Ovary (tissue), 10 donors: Measurements from ENCODE around the gene TMEM198. TPM values are rescaled to one million over a fixed set of nuclear protein-coding genes. Genes with fewer than 3 reads are reported as not detected.

Experiments used
- DNase-seq, 5 donors: peaks; one replicate each; pipeline ENCODE4 v3.0.0-alpha.2; 2019 to 2020
- H3K27ac ChIP-seq, 2 donors: fragments of 200-600 bp; one replicate each; pipeline versions ENCODE4 v1.5.1 to v1.8.0; 2019 to 2022
- H3K27me3 ChIP-seq: fragments of 200-600 bp; one replicate; pipeline ENCODE4 v1.8.0; 2022
- H3K36me3 ChIP-seq: fragments of 200-600 bp; sonication (generic); one replicate; pipeline ENCODE4 v1.5.1; 2019
- H3K4me1 ChIP-seq: one replicate; pipeline ENCODE4 v1.8.1; 2013; ENCODE audit warnings: mild to moderate bottlenecking, moderate library complexity; ENCODE audit not compliant: insufficient read depth
- H3K4me3 ChIP-seq: fragments of 200-600 bp; sonication (generic); one replicate; pipeline ENCODE4 v1.5.1; 2017
- H3K9me3 ChIP-seq, 2 donors: fragments of 200-600 bp in 1 of 2; sonication (generic) in 1 of 2; one replicate each; pipeline versions ENCODE4 v1.5.1 to v1.8.1; 2013 to 2019; ENCODE audit warnings: mild to moderate bottlenecking in 1 of 2, moderate library complexity in 1 of 2
- EP300 ChIP-seq: sonication (generic); formaldehyde crosslinking; IDR thresholded peaks from one replicate; pipeline ENCODE4 v1.6.1; 2017; ENCODE audit warnings: antibody characterized with exemption
- POLR2A ChIP-seq: fragments of 450-650 bp; IDR thresholded peaks from one replicate; pipeline ENCODE4 v1.6.1; 2017; ENCODE audit warnings: antibody characterized with exemption, mild to moderate bottlenecking, moderate library complexity
- WGBS, 3 donors: extraction: QIAGEN DNeasy Blood & Tissue Kit in 1 of 3; methylation state at CpG; one replicate each; pipeline versions ENCODE4 v1.1.5 to v1.1.7; 2013 to 2017; 5-methylcytosine and 5-hydroxymethylcytosine counted together
- intact Hi-C, 4 donors: fragments of 100-400 bp; cut with DNase I; formaldehyde crosslinking; loops; one replicate each; pipeline versions ENCODE4 v1.11.0 to v1.15.1; 2022 to 2023
- long read RNA-seq, 3 donors: library from polyadenylated mRNA in 2 of 3; unstranded in 2 of 3; transcript quantifications; one replicate each; pipeline ENCODE4 v2.0.0 and lab custom pipeline, GENCODE V29; 2021 to 2026
- polyA plus RNA-seq, 2 donors: library from polyadenylated mRNA; stranded (reverse); fragments of 200-250 nt in 1 of 2; fragments of 350-450 nt in 1 of 2; fragmentation: Illumina TruSeq in 1 of 2; extraction: RNeasy Lipid Tissue Mini Kit (QIAGEN cat#74804) in 1 of 2; gene quantifications; one replicate each; pipeline ENCODE4 v1.2.3, GENCODE V29; 2013 to 2014
- total RNA-seq, 7 donors: library from RNA; depleted of rRNA in 2 of 7; stranded (reverse); fragments of >200 nt in 2 of 7; fragmentation: NEBNext Ultra II Directional in 3 of 7; extraction: Animal tissue kit (Norgen Biotek cat#: 25700) in 3 of 7; gene quantifications; one replicate each; pipeline versions ENCODE4 v1.1.0 to v1.2.4, GENCODE V29; 2016 to 2023
- TF ChIP-seq, protein P1 (sequence below), 3 donors: fragments of 450-650 bp in 2 of 3; fragments of 200-600 bp in 1 of 3; IDR thresholded peaks; one replicate each; pipeline versions ENCODE4 v1.5.1 to v1.8.0; 2016 to 2022; ENCODE audit warnings: antibody characterized with exemption in 3 of 3, mild to moderate bottlenecking in 1 of 3
- donor health status: DM: no; HTN: no; CAD: no; lungs with moderate emphysema.
- donor health status: DM: no; HTN: no; CAD: no.
- donor health status: Bipolar disorder and iron deficiency.
- donor health status: DM: yes; HTN: yes; CAD: no.
- donor health status: DM: no; HTN: no; CAD: no.
- donor health status: DM: yes; HTN: yes; CAD: no.

Gene TMEM198, protein sequence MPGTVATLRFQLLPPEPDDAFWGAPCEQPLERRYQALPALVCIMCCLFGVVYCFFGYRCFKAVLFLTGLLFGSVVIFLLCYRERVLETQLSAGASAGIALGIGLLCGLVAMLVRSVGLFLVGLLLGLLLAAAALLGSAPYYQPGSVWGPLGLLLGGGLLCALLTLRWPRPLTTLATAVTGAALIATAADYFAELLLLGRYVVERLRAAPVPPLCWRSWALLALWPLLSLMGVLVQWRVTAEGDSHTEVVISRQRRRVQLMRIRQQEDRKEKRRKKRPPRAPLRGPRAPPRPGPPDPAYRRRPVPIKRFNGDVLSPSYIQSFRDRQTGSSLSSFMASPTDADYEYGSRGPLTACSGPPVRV
- total RNA-seq: 10 to 100 TPM in 6 of 7 donors, 1 to 10 TPM in 1; 5.8 to 22.7 (median 10.7) TPM
- 1 to 10 TPM in 1 of 2 donors, under 1 TPM in 1; 0.62 to 6.5 TPM for polyA plus RNA-seq
- long read RNA-seq, donor 1, transcript TMEM198-202 (5 exons, 2,218 nt): major isoform, 55 of 97 reads
- long read RNA-seq, donor 1, partial matches to known transcripts: 18 of 97 reads
- long read RNA-seq, donor 1, other reads (novel, unspliced or antisense): 24 of 97 reads
- long read RNA-seq, donor 2, partial matches to known transcripts: 0 of 3 reads
- long read RNA-seq, donor 2, other reads (novel, unspliced or antisense): 0 of 3 reads
- long read RNA-seq, donor 3, transcript TMEM198-202 (5 exons, 2,218 nt): major isoform, 7 of 13 reads
- long read RNA-seq, donor 3, partial matches to known transcripts: 5 of 13 reads
- long read RNA-seq, donor 3, other reads (novel, unspliced or antisense): 1 of 13 reads

- Histone ChIP-seq H3K4me1 (peaks cover 9% of the 10 kb centered on the region), H3K36me3 (no peaks in the 10 kb centered on the region), H3K9me3 (no peaks in the 10 kb centered on the region), H3K27ac (peak within 1 kb of the TSS; percentile 88 to 95), H3K27me3 (no peaks in the 10 kb centered on the region), H3K4me3 (peak within 1 kb of the TSS; percentile 82)
- 0 to 1% (median 0%) methylated on average over 37 to 75 of the region's 75 CpGs for WGBS, 3 donors
- intact Hi-C loops: loop anchor here (2.0 to 5.0 kb wide), 3 partner anchors 99 to 144 kb away; no protein-coding TSS in a partner anchor
- peak; percentile 99 for DNase-seq
- TF ChIP-seq, protein P1, sequence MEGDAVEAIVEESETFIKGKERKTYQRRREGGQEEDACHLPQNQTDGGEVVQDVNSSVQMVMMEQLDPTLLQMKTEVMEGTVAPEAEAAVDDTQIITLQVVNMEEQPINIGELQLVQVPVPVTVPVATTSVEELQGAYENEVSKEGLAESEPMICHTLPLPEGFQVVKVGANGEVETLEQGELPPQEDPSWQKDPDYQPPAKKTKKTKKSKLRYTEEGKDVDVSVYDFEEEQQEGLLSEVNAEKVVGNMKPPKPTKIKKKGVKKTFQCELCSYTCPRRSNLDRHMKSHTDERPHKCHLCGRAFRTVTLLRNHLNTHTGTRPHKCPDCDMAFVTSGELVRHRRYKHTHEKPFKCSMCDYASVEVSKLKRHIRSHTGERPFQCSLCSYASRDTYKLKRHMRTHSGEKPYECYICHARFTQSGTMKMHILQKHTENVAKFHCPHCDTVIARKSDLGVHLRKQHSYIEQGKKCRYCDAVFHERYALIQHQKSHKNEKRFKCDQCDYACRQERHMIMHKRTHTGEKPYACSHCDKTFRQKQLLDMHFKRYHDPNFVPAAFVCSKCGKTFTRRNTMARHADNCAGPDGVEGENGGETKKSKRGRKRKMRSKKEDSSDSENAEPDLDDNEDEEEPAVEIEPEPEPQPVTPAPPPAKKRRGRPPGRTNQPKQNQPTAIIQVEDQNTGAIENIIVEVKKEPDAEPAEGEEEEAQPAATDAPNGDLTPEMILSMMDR (IDR thresholded peaks at IDR 0.05): no peak
- peak; percentile 77 for TF ChIP-seq EP300
- TF ChIP-seq POLR2A: peak; percentile 74
Measured at GRCh38 chr2:219543596-219544358, at the start of gene TMEM198, which contains the start of gene CHPF. TMEM198 (plus strand) TSS chr2:219544028; CDS start chr2:219544728, 700 bp downstream. CHPF (minus strand) TSS chr2:219543809; CDS start chr2:219543538, 271 bp downstream.

GRCh38 chr2:219494952-219495530, 48.8 kb upstream of the TMEM198 start:
- 20 to 31% (median 31%) methylated on average over 10 of the region's 10 CpGs for WGBS, 3 donors
- H3K36me3 ChIP-seq: no peaks in the 10 kb centered on the region
- H3K4me1 ChIP-seq: peaks cover 3% of the 10 kb centered on the region
- H3K4me3 ChIP-seq: no peak overlapping the region
- DNase-seq: no peak
- intact Hi-C loops: no loop called here
- no peaks in the 10 kb centered on the region for H3K9me3 ChIP-seq
- TF ChIP-seq, protein P1 (IDR thresholded peaks at IDR 0.05): no peak
- TF ChIP-seq EP300: no peak
- TF ChIP-seq POLR2A: no peak
- H3K27me3 ChIP-seq: no peaks in the 10 kb centered on the region
- no peak overlapping the region for H3K27ac ChIP-seq

- H3K27me3 ChIP-seq: no peaks in the 10 kb centered on the region
- H3K4me1 ChIP-seq: peaks cover 3% of the 10 kb centered on the region
- DNase-seq: peak in 3 of 5 donors; percentile 47 to 74 (median 60)
- H3K9me3 ChIP-seq: no peaks in the 10 kb centered on the region
- TF ChIP-seq EP300: no peak
- TF ChIP-seq, protein P1 (IDR thresholded peaks at IDR 0.05): peak in 2 of 3 donors; percentile 42 to 60
- H3K27ac ChIP-seq: no peak overlapping the region
- H3K4me3 ChIP-seq: no peak overlapping the region
- 35 to 37% (median 35%) methylated on average over 13 to 14 of the region's 14 CpGs for WGBS, 3 donors
- intact Hi-C loops: no loop called here
- no peaks in the 10 kb centered on the region for H3K36me3 ChIP-seq
Measured at GRCh38 chr2:219495531-219496122, 48.2 kb upstream of the TMEM198 start.
